Muscle of arm (tissue), 12 donors: ENCODE data around the gene SULT4A1. TPM values are rescaled to one million over a fixed set of nuclear protein-coding genes. Genes with fewer than 3 reads are reported as not detected.

ENCODE experiments used
- DNase-seq: peaks from one replicate; pipeline ENCODE4 v3.0.0-alpha.2; 2013
- polyA plus RNA-seq, 12 donors: library from polyadenylated mRNA; unstranded; fragments of 120-200 nt; gene quantifications; one replicate each; pipeline ENCODE4 v1.2.1, GENCODE V29; 2013; ENCODE audit not compliant: insufficient read length in 12 of 12

Gene SULT4A1
- polyA plus RNA-seq, 12 donors, result 1.3 to 5.5 (median 2.0) TPM; not detected in 1

- no peak for DNase-seq
These were observed 784 bp downstream of the SULT4A1 start for GRCh38 chr22:43861529-43861928.

- DNase-seq, result no peak
These were observed 1.5 kb downstream of the SULT4A1 start for GRCh38 chr22:43860831-43861230.

GRCh38 chr22:43860126-43860525 lies 2.2 kb downstream of the SULT4A1 start:
- no peak for DNase-seq

GRCh38 chr22:43859621-43860020 lies 2.7 kb downstream of the SULT4A1 start:
- DNase-seq, result no peak

GRCh38 chr22:43859176-43859575 lies 3.1 kb downstream of the SULT4A1 start:
- DNase-seq, result no peak

GRCh38 chr22:43858156-43858895 lies 4.0 kb downstream of the SULT4A1 start:
- DNase-seq, result no peak

GRCh38 chr22:43857367-43857766 lies 4.9 kb downstream of the SULT4A1 start:
- no peak for DNase-seq

GRCh38 chr22:43855431-43855830 lies 6.9 kb downstream of the SULT4A1 start:
- DNase-seq, result no peak

- no peak for DNase-seq
These were observed 7.5 kb downstream of the SULT4A1 start for GRCh38 chr22:43854786-43855271.

- DNase-seq, result no peak
These were observed 8.1 kb downstream of the SULT4A1 start for GRCh38 chr22:43854121-43854785.

GRCh38 chr22:43853328-43853931 lies 8.9 kb downstream of the SULT4A1 start:
- DNase-seq, result no peak

GRCh38 chr22:43852573-43853327 lies 9.6 kb downstream of the SULT4A1 start:
- no peak for DNase-seq

- no peak for DNase-seq
These were observed 10.4 kb downstream of the SULT4A1 start for GRCh38 chr22:43851979-43852307.

- DNase-seq, result no peak
These were observed 11.0 kb downstream of the SULT4A1 start for GRCh38 chr22:43851058-43851978.

- DNase-seq, result no peak
These were observed 11.8 kb downstream of the SULT4A1 start for GRCh38 chr22:43850529-43850928.

- DNase-seq, result no peak
These were observed 12.6 kb downstream of the SULT4A1 start for GRCh38 chr22:43849731-43850130.

GRCh38 chr22:43848366-43849171 lies 13.7 kb downstream of the SULT4A1 start:
- no peak for DNase-seq

- DNase-seq, result no peak
These were observed 14.7 kb downstream of the SULT4A1 start for GRCh38 chr22:43847376-43848289.

GRCh38 chr22:43846966-43847365 lies 15.3 kb downstream of the SULT4A1 start:
- DNase-seq, result no peak
